Panc1 (cell line): ENCODE measurements around the gene ACSM4.

Source experiments
- CTCF ChIP-seq: fragments of 450-650 bp; IDR thresholded peaks from 2 replicates; pipeline ENCODE4 v1.5.1; 2017; ENCODE audit warnings: mild to moderate bottlenecking
- POLR2AphosphoS5 ChIP-seq: IDR thresholded peaks from 2 replicates; pipeline ENCODE4 v1.6.1; 2012; ENCODE audit warnings: mild to moderate bottlenecking, low read depth, low read length, moderate library complexity

GRCh38 chr12:7349418-7349817, 45.5 kb downstream of the ACSM4 start:
- no peak for TF ChIP-seq POLR2AphosphoS5
- TF ChIP-seq CTCF = no peak
